H1 (cell line): ENCODE data around the gene ZFP36L2. TPM values are rescaled to one million over a fixed set of nuclear protein-coding genes. Genes with fewer than 3 reads are reported as not detected.

ENCODE experiments used
- CTCF ChIA-PET: fragments of 300-600 bp; sonication (Branson Sonifier 250); formaldehyde crosslinking; loops from one replicate; lab custom pipeline; 2021; ENCODE audit not compliant: partially characterized antibody; lab: Charles Lee
- POLR2A ChIA-PET: fragments of 300-600 bp; sonication (Branson Sonifier 250); formaldehyde crosslinking; loops from one replicate; lab custom pipeline; 2021; ENCODE audit warnings: inconsistent platforms; ENCODE audit not compliant: partially characterized antibody; lab: Charles Lee
- DNase-seq, 2 experiments: peaks; one replicate each; pipeline versions ENCODE4 v3.0.0 to v3.0.0-alpha.2; 2010 to 2022; ENCODE audit warnings: low spot score in 2 of 2, low read depth in 1 of 2, mixed read lengths in 1 of 2
- FAIRE-seq: peaks from 2 replicates; lab custom pipeline; 2011; peaks lifted over from hg19 to GRCh38; lab: Jason Lieb, UNC
- H2AFZ ChIP-seq: 2 replicates; pipeline ENCODE4 v1.8.1; 2012; ENCODE audit warnings: low read length, inconsistent platforms
- H2AK5ac ChIP-seq: 2 replicates; pipeline ENCODE4 v1.6.1; 2013; ENCODE audit warnings: low read depth, low read length
- H2BK120ac ChIP-seq: replicated peaks from 2 replicates; pipeline ENCODE3; 2013; ENCODE audit warnings: low read depth, low read length, inconsistent platforms
- H2BK12ac ChIP-seq: 2 replicates; pipeline ENCODE4 v1.6.1; 2013; ENCODE audit warnings: low read depth, low read length
- H2BK15ac ChIP-seq: 2 replicates; pipeline ENCODE4 v1.6.1; 2013; ENCODE audit warnings: low read length
- H2BK20ac ChIP-seq: 2 replicates; pipeline ENCODE4 v1.6.1; 2013; ENCODE audit warnings: low read length
- H2BK5ac ChIP-seq: 2 replicates; pipeline ENCODE4 v1.6.1; 2013; ENCODE audit warnings: low read depth, low read length
- H3K14ac ChIP-seq: 2 replicates; pipeline ENCODE4 v1.6.1; 2013; ENCODE audit warnings: inconsistent platforms; ENCODE audit not compliant: insufficient read length
- H3K18ac ChIP-seq: 2 replicates; pipeline ENCODE4 v1.6.1; 2013; ENCODE audit warnings: low read length; ENCODE audit errors: extremely low read depth
- H3K23ac ChIP-seq: 2 replicates; pipeline ENCODE4 v1.6.1; 2013; ENCODE audit warnings: inconsistent platforms; ENCODE audit not compliant: insufficient read length
- H3K23me2 ChIP-seq: 2 replicates; pipeline ENCODE4 v1.6.1; 2013; ENCODE audit warnings: low read depth, low read length
- H3K27ac ChIP-seq: 2 replicates; pipeline ENCODE4 v1.6.1; 2011; ENCODE audit warnings: low read depth, low read length, inconsistent platforms
- H3K27me3 ChIP-seq, 4 experiments: replicated peaks in 1 of 4; 1 replicate in 1 of 4; 2 replicates in 3 of 4; pipeline versions ENCODE4 v1.6.1 to v1.8.1; 2011 to 2013; ENCODE audit warnings: low read length in 3 of 4, mild to moderate bottlenecking in 3 of 4, inconsistent platforms in 2 of 4, mixed read lengths in 2 of 4, moderate library complexity in 1 of 4; ENCODE audit not compliant: control insufficient read depth in 3 of 4, insufficient read depth in 3 of 4; ENCODE audit errors: extremely low read depth in 1 of 4
- H3K36me3 ChIP-seq, 4 experiments: 2 replicates each; pipeline versions ENCODE4 v1.6.1 to v1.8.1; 2011 to 2013; ENCODE audit warnings: mild to moderate bottlenecking in 4 of 4, low read length in 3 of 4, moderate library complexity in 2 of 4, control low read depth in 1 of 4, inconsistent platforms in 1 of 4; ENCODE audit not compliant: insufficient read depth in 4 of 4, control insufficient read depth in 2 of 4
- H3K4ac ChIP-seq: replicated peaks from 2 replicates; pipeline ENCODE3; 2013; ENCODE audit warnings: low read length, low read depth, mixed read lengths, inconsistent platforms; ENCODE audit not compliant: insufficient read length
- H3K4me1 ChIP-seq, 4 experiments: replicated peaks in 1 of 4; 1 replicate in 1 of 4; 2 replicates in 3 of 4; pipeline versions ENCODE4 v1.6.1 to v1.8.1; 2011 to 2013; ENCODE audit warnings: low read length in 3 of 4, inconsistent platforms in 2 of 4, mixed read lengths in 1 of 4; ENCODE audit not compliant: insufficient read depth in 4 of 4, control insufficient read depth in 3 of 4
- H3K4me2 ChIP-seq, 2 experiments: 2 replicates each; pipeline versions ENCODE4 v1.6.1 to v1.8.1; 2011 to 2013; ENCODE audit warnings: low read depth in 2 of 2, low read length in 2 of 2, control low read depth in 1 of 2, inconsistent platforms in 1 of 2, mild to moderate bottlenecking in 1 of 2; ENCODE audit not compliant: insufficient read depth in 1 of 2
- H3K4me3 ChIP-seq, 4 experiments: fragments of 200-600, 300-600 bp in 1 of 4; sonication (generic), shearing (Covaris generic), sonication (Bioruptor Twin) in 1 of 4; 2 replicates each; pipeline versions ENCODE4 v1.5.1 to v1.8.1; 2011 to 2016; ENCODE audit warnings: low read length in 4 of 4, low read depth in 3 of 4, control low read depth in 2 of 4, inconsistent platforms in 2 of 4, mild to moderate bottlenecking in 2 of 4, mixed read lengths in 1 of 4, moderate library complexity in 1 of 4; ENCODE audit not compliant: insufficient read depth in 2 of 4; ENCODE audit errors: extremely low read depth in 1 of 4
- H3K56ac ChIP-seq: replicated peaks from 2 replicates; pipeline ENCODE3; 2013; ENCODE audit warnings: low read depth, mild to moderate bottlenecking, mixed read lengths, low read length, inconsistent platforms; ENCODE audit not compliant: insufficient read length
- H3K79me1 ChIP-seq: 2 replicates; pipeline ENCODE4 v1.6.1; 2013; ENCODE audit warnings: low read depth, low read length, control low read depth
- H3K79me2 ChIP-seq, 2 experiments: 2 replicates each; pipeline versions ENCODE4 v1.6.1 to v1.8.1; 2012 to 2013; ENCODE audit warnings: low read length in 2 of 2, mild to moderate bottlenecking in 2 of 2, inconsistent platforms in 1 of 2; ENCODE audit not compliant: insufficient read depth in 2 of 2, control insufficient read depth in 1 of 2
- H3K9ac ChIP-seq, 4 experiments: replicated peaks in 1 of 4; 1 replicate in 1 of 4; 2 replicates in 3 of 4; pipeline versions ENCODE4 v1.6.1 to v1.8.1; 2011 to 2013; ENCODE audit warnings: low read depth in 3 of 4, low read length in 3 of 4, control low read depth in 2 of 4, mild to moderate bottlenecking in 2 of 4, moderate library complexity in 2 of 4, inconsistent platforms in 1 of 4; ENCODE audit errors: extremely low read depth in 1 of 4
- H3K9me3 ChIP-seq, 2 experiments: 2 replicates each; pipeline versions ENCODE4 v1.6.1 to v1.8.1; 2012 to 2013; ENCODE audit warnings: mild to moderate bottlenecking in 2 of 2, moderate library complexity in 2 of 2, control low read depth in 1 of 2, inconsistent platforms in 1 of 2, low read depth in 1 of 2, low read length in 1 of 2, mixed read lengths in 1 of 2; ENCODE audit not compliant: insufficient read depth in 2 of 2
- H4K20me1 ChIP-seq, 2 experiments: replicated peaks in 1 of 2; 2 replicates each; pipeline versions ENCODE3 to v1.8.1; 2011 to 2013; ENCODE audit warnings: inconsistent platforms in 2 of 2, low read length in 2 of 2, mild to moderate bottlenecking in 1 of 2; ENCODE audit not compliant: insufficient read depth in 2 of 2, control insufficient read depth in 1 of 2
- H4K5ac ChIP-seq: 2 replicates; pipeline ENCODE4 v1.6.1; 2013; ENCODE audit warnings: low read length, low read depth, mixed read lengths, inconsistent platforms; ENCODE audit not compliant: insufficient read length
- H4K8ac ChIP-seq: 2 replicates; pipeline ENCODE4 v1.8.0; 2013; ENCODE audit warnings: mild to moderate bottlenecking, moderate library complexity, low read length, inconsistent platforms; ENCODE audit not compliant: insufficient read depth; ENCODE audit errors: extremely low read depth
- H4K91ac ChIP-seq: replicated peaks from 2 replicates; pipeline ENCODE3; 2013; ENCODE audit warnings: low read length, mixed read lengths, inconsistent platforms; ENCODE audit not compliant: insufficient read length
- WGBS, 2 experiments: shearing (Covaris generic) in 1 of 2; methylation state at CpG; one replicate each; pipeline versions ENCODE4 v1.1.6 to v1.1.7; 2013 to 2015; ENCODE audit warnings: low lambda C conversion rate in 2 of 2, mixed read lengths in 2 of 2, inconsistent platforms in 1 of 2, low coverage in 1 of 2, missing lambda C conversion rate in 1 of 2; ENCODE audit not compliant: insufficient replicate concordance in 2 of 2, insufficient coverage in 1 of 2, insufficient read length in 1 of 2; ENCODE audit errors: extremely low coverage in 1 of 2, missing lambda C conversion rate in 1 of 2; 5-methylcytosine and 5-hydroxymethylcytosine counted together
- polyA plus RNA-seq, 7 experiments: library from polyadenylated mRNA; depleted of rRNA in 3 of 7; stranded (reverse) in 5 of 7; unstranded in 2 of 7; fragments of >200 nt in 5 of 7; fragments of 200-250 nt in 2 of 7; gene quantifications; 1 replicate in 5 of 7; 2 replicates in 1 of 7; 4 replicates in 1 of 7; pipeline versions ENCODE4 v1.2.1 to v1.2.3, GENCODE V29; 2011 to 2013; ENCODE audit warnings: missing spikeins in 2 of 7, mixed read lengths in 2 of 7
- total RNA-seq: library from RNA; stranded (reverse); fragmentation: NEBNext Ultra II Directional; extraction: Animal tissue kit (Norgen Biotek cat#: 25700); gene quantifications from 2 replicates; pipeline ENCODE4 v1.2.1, GENCODE V29; 2021

Gene ZFP36L2
- total and polyA plus RNA-seq, 2 of the 8 experiments (the other 6 are each of a cell fraction or from before 2014, with no cell fraction given) = 13.4 to 102 TPM

DNA sequence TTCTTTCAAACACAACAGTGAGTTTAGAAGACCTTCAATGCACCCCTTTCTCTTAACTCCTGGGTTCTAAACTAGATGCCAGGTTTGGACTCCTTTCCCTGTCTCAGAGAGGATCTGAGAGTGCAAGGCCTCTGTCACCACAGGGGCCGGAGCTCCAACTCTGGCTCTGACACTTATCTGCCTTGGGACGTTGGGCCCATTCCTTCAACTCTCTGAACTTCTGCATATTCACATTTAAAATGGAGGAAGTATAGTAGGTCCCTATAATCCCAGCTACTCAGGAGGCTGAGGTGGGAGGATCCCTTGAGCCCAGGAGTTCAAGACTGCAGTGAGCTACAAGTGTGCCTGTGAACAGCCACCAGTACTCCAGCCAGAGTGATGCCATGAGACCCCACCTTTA, 44.1 kb upstream of the ZFP36L2 start:
- Histone ChIP-seq H4K91ac (no peak overlapping the region), H2AFZ (no peak overlapping the region), H2AK5ac (no peak overlapping the region), H2BK5ac (no peak overlapping the region), H3K9me3 (no peaks in the 10 kb centered on the region), H3K56ac (no peak overlapping the region), H2BK120ac (no peak overlapping the region), H3K4ac (no peak overlapping the region), H3K4me3 (no peak overlapping the region), H4K5ac (no peak overlapping the region), H3K14ac (no peak overlapping the region), H2BK12ac (0 out of 2 replicates have a peak overlapping the region, but pooled peaks have one; percentile 39), H3K23ac (no peak overlapping the region), H4K8ac (no peak overlapping the region), H4K20me1 (no peaks in the 10 kb centered on the region), H3K18ac (no peak overlapping the region), H3K27me3 (no peaks in the 10 kb centered on the region), H2BK20ac (no peak overlapping the region), H3K79me1 (no peaks in the 10 kb centered on the region), H3K9ac (no peak overlapping the region), H3K23me2 (no peaks in the 10 kb centered on the region; the same call in 1 of the 2 replicates), H2BK15ac (no peak overlapping the region), H3K36me3 (no peaks in the 10 kb centered on the region), H3K4me2 (no peak overlapping the region), H3K79me2 (no peaks in the 10 kb centered on the region), H3K27ac (no peak overlapping the region), H3K4me1 (peaks cover 0 to 12% (median 3%) of the 10 kb centered on the region in 4 experiments; a peak in 4 of 7 replicates)
- DNase-seq (no peak), FAIRE-seq (no peak)
- 85% methylated on average over 2 of the region's 2 CpGs; no CpG with 5 or more reads in 1 of the 2 experiments for WGBS, 2 experiments
- POLR2A ChIA-PET = no interaction called here
- CTCF ChIA-PET = interaction anchor here (1.0 to 2.3 kb wide), 8 partner anchors 10 to 322 kb away, joined by 3 to 8 read pairs (median 4); no protein-coding TSS in a partner anchor
